Liver (tissue), 9 donors: ENCODE data around the gene MANSC1. TPM values are rescaled to one million over a fixed set of nuclear protein-coding genes. Genes with fewer than 3 reads are reported as not detected.

Experiments used
- DNase-seq: peaks from one replicate; pipeline ENCODE4 v3.0.0-alpha.2; 2017; ENCODE audit warnings: low spot score
- H3K27ac ChIP-seq, 2 donors: one replicate each; pipeline ENCODE4 v1.7.0; 2013; ENCODE audit warnings: inconsistent platforms in 2 of 2, low read length in 2 of 2, control low read depth in 1 of 2, low read depth in 1 of 2, mild to moderate bottlenecking in 1 of 2
- H3K27me3 ChIP-seq, 4 donors: one replicate each; pipeline versions ENCODE4 v1.6.1 to v1.7.0; 2013; ENCODE audit warnings: low read length in 3 of 4, inconsistent platforms in 1 of 4, mild to moderate bottlenecking in 1 of 4, moderate library complexity in 1 of 4; ENCODE audit not compliant: control insufficient read depth in 4 of 4, insufficient read depth in 4 of 4
- H3K36me3 ChIP-seq, 4 donors: one replicate each; pipeline versions ENCODE4 v1.6.1 to v1.7.0; 2013; ENCODE audit warnings: low read length in 3 of 4, mild to moderate bottlenecking in 3 of 4, low read depth in 1 of 4, moderate library complexity in 1 of 4; ENCODE audit not compliant: control insufficient read depth in 4 of 4, insufficient read depth in 3 of 4
- H3K4me1 ChIP-seq, 4 donors: one replicate each; pipeline versions ENCODE4 v1.6.1 to v1.7.0; 2013; ENCODE audit warnings: low read length in 3 of 4, mild to moderate bottlenecking in 3 of 4, moderate library complexity in 1 of 4; ENCODE audit not compliant: control insufficient read depth in 4 of 4, insufficient read depth in 4 of 4
- H3K4me3 ChIP-seq, 3 donors: one replicate each; pipeline versions ENCODE4 v1.6.1 to v1.7.0; 2013; ENCODE audit warnings: low read length in 3 of 3, control low read depth in 1 of 3, low read depth in 1 of 3, mild to moderate bottlenecking in 1 of 3
- H3K9ac ChIP-seq, 2 donors: one replicate each; pipeline ENCODE4 v1.7.0; 2013; ENCODE audit warnings: low read length in 2 of 2, mild to moderate bottlenecking in 2 of 2, moderate library complexity in 2 of 2, control low read depth in 1 of 2, low read depth in 1 of 2
- H3K9me3 ChIP-seq, 4 donors: one replicate each; pipeline versions ENCODE4 v1.6.1 to v1.7.0; 2013; ENCODE audit warnings: low read length in 3 of 4; ENCODE audit not compliant: control insufficient read depth in 4 of 4
- ATF3 ChIP-seq: IDR thresholded peaks from 2 replicates; pipeline ENCODE4 v1.6.1; 2016; ENCODE audit warnings: antibody characterized with exemption
- CTCF ChIP-seq: fragments of 150-350 bp; IDR thresholded peaks from 2 replicates; pipeline ENCODE4 v1.5.1; 2017; ENCODE audit warnings: improper control_type of control experiment, low read depth, low read length; ENCODE audit not compliant: missing input control
- EGR1 ChIP-seq, 2 donors: IDR thresholded peaks; 2 replicates each; pipeline ENCODE4 v1.6.1; 2016 to 2018; ENCODE audit warnings: antibody characterized with exemption in 2 of 2, low read depth in 2 of 2
- FOXA1 ChIP-seq: IDR thresholded peaks from 2 replicates; pipeline ENCODE4 v1.6.1; 2016; ENCODE audit warnings: antibody characterized with exemption
- FOXA2 ChIP-seq: IDR thresholded peaks from 2 replicates; pipeline ENCODE4 v1.6.1; 2016; ENCODE audit warnings: antibody characterized with exemption
- GABPA ChIP-seq, 2 donors: IDR thresholded peaks in 1 of 2; conservative IDR thresholded peaks in 1 of 2; 2 replicates each; pipeline ENCODE4 v1.6.1; 2016; ENCODE audit warnings: antibody characterized with exemption in 2 of 2, mild to moderate bottlenecking in 1 of 2, moderate library complexity in 1 of 2
- HNF4A ChIP-seq, 2 donors: conservative IDR thresholded peaks; 2 replicates each; pipeline ENCODE4 v1.6.1; 2016; ENCODE audit warnings: antibody characterized with exemption in 2 of 2, mild to moderate bottlenecking in 2 of 2
- JUND ChIP-seq, 2 donors: IDR thresholded peaks; 2 replicates each; pipeline ENCODE4 v1.6.1; 2016; ENCODE audit warnings: antibody characterized with exemption in 2 of 2
- MAX ChIP-seq: IDR thresholded peaks from 2 replicates; pipeline ENCODE4 v1.6.1; 2016; ENCODE audit warnings: antibody characterized with exemption
- NR2F2 ChIP-seq: IDR thresholded peaks from 2 replicates; pipeline ENCODE4 v1.6.1; 2016; ENCODE audit warnings: antibody characterized with exemption
- RAD21 ChIP-seq, 2 donors: IDR thresholded peaks; 2 replicates each; pipeline ENCODE4 v1.6.1; 2016; ENCODE audit warnings: antibody characterized with exemption in 2 of 2, mild to moderate bottlenecking in 2 of 2
- RXRA ChIP-seq, 2 donors: IDR thresholded peaks; 2 replicates each; pipeline ENCODE4 v1.6.1; 2017 to 2018; ENCODE audit warnings: antibody characterized with exemption in 2 of 2, mild to moderate bottlenecking in 1 of 2
- SP1 ChIP-seq: IDR thresholded peaks from 2 replicates; pipeline ENCODE4 v1.6.1; 2018; ENCODE audit warnings: antibody characterized with exemption, mild to moderate bottlenecking
- TAF1 ChIP-seq: conservative IDR thresholded peaks from 2 replicates; pipeline ENCODE4 v1.6.1; 2016; ENCODE audit warnings: antibody characterized with exemption, mild to moderate bottlenecking
- YY1 ChIP-seq: IDR thresholded peaks from 2 replicates; pipeline ENCODE4 v1.6.1; 2016; ENCODE audit warnings: antibody characterized with exemption, mild to moderate bottlenecking
- ZBTB33 ChIP-seq: IDR thresholded peaks from 2 replicates; pipeline ENCODE4 v1.6.1; 2016; ENCODE audit warnings: antibody characterized with exemption
- WGBS: extraction: QIAGEN DNeasy Blood & Tissue Kit; methylation state at CpG from one replicate; pipeline ENCODE4 v1.1.7; 2013; 5-methylcytosine and 5-hydroxymethylcytosine counted together
- polyA plus RNA-seq, 2 donors: library from polyadenylated mRNA; stranded (reverse) in 1 of 2; unstranded in 1 of 2; fragments of 200-250 nt in 1 of 2; fragments of >200 nt in 1 of 2; fragmentation: Nextera tagmentation in 1 of 2; extraction: Ambion mirVana in 1 of 2; gene quantifications; one replicate each; pipeline versions ENCODE4 v1.2.1 to v1.2.3, GENCODE V29; 2013 to 2015
- total RNA-seq, 2 donors: library from RNA; depleted of rRNA; stranded (reverse); fragments of >200 nt; gene quantifications; one replicate each; pipeline ENCODE4 v1.2.3, GENCODE V29; 2014
- donor health status: healthy.
- donor health status: healthy.
- donor health status: healthy.
- donor health status: healthy.
- donor health status: healthy.

Gene MANSC1
- total and polyA plus RNA-seq, 4 donors = 2.1 to 7.8 (median 4.7) TPM

GRCh38 chr12:12331244-12331771 is 18.7 kb downstream of the MANSC1 start:
- 90% methylated on average over 7 of the region's 7 CpGs for WGBS

GRCh38 chr12:12327802-12328201 is 22.2 kb downstream of the MANSC1 start:
- H3K9ac ChIP-seq = peak overlapping the region in 1 of 2 donors; percentile 14
- H3K4me1 ChIP-seq = peaks cover 0 to 5% (median 2%) of the 10 kb centered on the region in 4 donors
- WGBS = 0% methylated on average over 1 of the region's 1 CpG
- H3K27ac ChIP-seq = peak overlapping the region; percentile 6 to 71
- TF ChIP-seq SP1 (no peak), EGR1 (IDR thresholded peaks at IDR 0.05; ENCODE audit: low read depth in 2 of 2) (peak in 1 of 2 donors; percentile 30), ATF3 (no peak), MAX (no peak), ZBTB33 (no peak), RXRA (IDR thresholded peaks at IDR 0.05) (peak; percentile 26 to 51), TAF1 (no peak), FOXA1 (no peak), FOXA2 (no peak), RAD21 (IDR thresholded peaks at IDR 0.05) (peak; percentile 92 to 93), GABPA (IDR thresholded peaks at IDR 0.05 in 1 of 2, conservative IDR thresholded peaks at IDR 0.05 in 1 of 2) (peak in 1 of 2 donors; percentile 45), YY1 (no peak), HNF4A (conservative IDR thresholded peaks at IDR 0.05) (peak; percentile 52 to 66), NR2F2 (peak; percentile 71), CTCF (peak; percentile 70), JUND (IDR thresholded peaks at IDR 0.05) (peak in 1 of 2 donors; percentile 34)
- no peak overlapping the region for H3K4me3 ChIP-seq
- no peak for DNase-seq
- H3K36me3 ChIP-seq = peaks cover 0 to 3% (median 1%) of the 10 kb centered on the region in 4 donors
- H3K9me3 ChIP-seq = no peaks in the 10 kb centered on the region
- no peaks in the 10 kb centered on the region for H3K27me3 ChIP-seq

More at GRCh38 chr12:12331244-12331771, 18.7 kb downstream of the MANSC1 start:
- no peaks in the 10 kb centered on the region for H3K27me3 ChIP-seq
- H3K36me3 ChIP-seq = peaks cover 0 to 3% (median 1%) of the 10 kb centered on the region in 4 donors
- H3K27ac ChIP-seq = no peak overlapping the region
- H3K4me3 ChIP-seq = no peak overlapping the region
- TF ChIP-seq TAF1 = no peak
- TF ChIP-seq FOXA2 = no peak
- no peak for TF ChIP-seq NR2F2
- no peak for TF ChIP-seq ZBTB33
- TF ChIP-seq RAD21 (IDR thresholded peaks at IDR 0.05) = no peak
- H3K9ac ChIP-seq = no peak overlapping the region
- DNase-seq = no peak
- H3K9me3 ChIP-seq = no peaks in the 10 kb centered on the region
- H3K4me1 ChIP-seq = peaks cover 4 to 20% (median 13%) of the 10 kb centered on the region in 4 donors
